HL-60/S4 treated with retinoic acid at 250 ng/mL for 4 days and 3 days (cell line): ENCODE measurements around the gene CNPY4.

Experiments used
- in situ Hi-C: fragments of 300-500 bp; cut with MboI; formaldehyde crosslinking; loops from 2 replicates; pipeline ENCODE4 v1.7.0; 2022; ENCODE audit warnings: low sequenced_read_pairs

The CNPY4 gene

GRCh38 chr7:100166317-100166940, 47.0 kb downstream of the CNPY4 start:
- in situ Hi-C loops: no loop called here

DNA sequence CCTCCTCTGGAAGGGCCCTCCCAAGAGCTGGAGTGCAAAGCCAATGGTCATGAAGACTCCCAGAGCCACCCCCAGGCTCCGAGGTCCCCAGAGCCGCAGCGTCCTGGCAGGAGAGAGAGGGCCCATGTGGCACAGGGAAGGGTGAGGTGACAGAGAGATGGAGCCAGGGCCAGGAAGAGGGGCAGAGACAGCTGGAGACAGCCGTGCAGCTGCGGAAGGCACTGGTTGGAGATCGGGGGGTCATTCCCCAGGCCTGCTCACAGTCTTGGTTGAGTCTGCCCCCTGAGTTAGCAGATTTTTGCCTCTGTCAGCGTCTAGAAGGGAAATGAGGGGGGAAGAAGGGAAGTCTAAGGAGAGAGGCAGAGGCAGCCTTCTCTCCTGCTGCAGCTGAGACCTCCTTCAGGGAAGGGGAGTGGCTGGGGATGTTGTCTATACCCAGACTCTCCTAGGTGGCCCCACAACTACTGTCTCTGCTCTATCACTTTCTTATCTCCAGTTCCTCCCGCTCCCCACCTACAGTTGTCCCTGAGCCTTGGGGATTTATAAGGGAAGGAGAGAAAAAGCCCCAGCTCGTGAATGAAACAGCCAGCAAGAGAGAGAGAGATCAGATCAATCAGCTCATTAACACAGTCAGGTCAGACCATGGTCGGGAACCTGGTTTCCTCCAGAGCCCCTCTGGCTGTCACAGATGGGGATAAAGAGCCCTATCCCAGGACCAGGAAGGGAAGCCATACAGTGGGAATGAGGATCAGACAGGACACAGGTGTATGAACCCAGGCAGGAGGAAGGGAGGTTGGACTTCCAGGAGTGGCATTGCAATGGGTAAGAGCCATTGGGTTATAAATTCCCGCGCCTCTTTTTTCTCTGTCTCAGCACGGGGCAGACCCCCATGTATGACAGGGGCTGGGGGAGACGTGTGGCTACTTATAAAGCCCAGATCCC, 47.8 kb downstream of the CNPY4 start:
- in situ Hi-C loops: no loop called here

DNA sequence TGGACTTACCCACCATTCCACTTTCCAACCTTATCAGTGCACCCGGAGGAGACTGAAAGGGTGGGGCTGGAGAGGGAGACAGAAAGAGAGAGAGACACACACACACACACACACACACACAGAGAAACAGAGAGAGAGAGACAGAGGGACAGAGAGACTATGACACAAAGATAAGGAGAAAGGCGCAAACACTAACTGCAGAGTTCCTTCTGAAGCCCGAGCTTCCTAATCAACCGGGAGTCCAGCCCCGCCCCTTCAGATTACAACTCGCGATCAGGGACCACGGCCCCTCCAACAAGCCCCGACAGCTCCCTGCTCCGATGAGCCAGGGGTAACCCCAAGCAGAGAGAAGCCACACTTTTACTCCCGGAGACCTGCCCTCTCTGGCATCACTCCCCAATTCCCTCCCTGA, 48.5 kb downstream of the CNPY4 start:
- in situ Hi-C loops: no loop called here

GRCh38 chr7:100169147-100169850, 49.9 kb downstream of the CNPY4 start:
- in situ Hi-C loops: no loop called here

- in situ Hi-C loops: no loop called here
Measured at GRCh38 chr7:100170101-100170897, 50.9 kb downstream of the CNPY4 start.

DNA sequence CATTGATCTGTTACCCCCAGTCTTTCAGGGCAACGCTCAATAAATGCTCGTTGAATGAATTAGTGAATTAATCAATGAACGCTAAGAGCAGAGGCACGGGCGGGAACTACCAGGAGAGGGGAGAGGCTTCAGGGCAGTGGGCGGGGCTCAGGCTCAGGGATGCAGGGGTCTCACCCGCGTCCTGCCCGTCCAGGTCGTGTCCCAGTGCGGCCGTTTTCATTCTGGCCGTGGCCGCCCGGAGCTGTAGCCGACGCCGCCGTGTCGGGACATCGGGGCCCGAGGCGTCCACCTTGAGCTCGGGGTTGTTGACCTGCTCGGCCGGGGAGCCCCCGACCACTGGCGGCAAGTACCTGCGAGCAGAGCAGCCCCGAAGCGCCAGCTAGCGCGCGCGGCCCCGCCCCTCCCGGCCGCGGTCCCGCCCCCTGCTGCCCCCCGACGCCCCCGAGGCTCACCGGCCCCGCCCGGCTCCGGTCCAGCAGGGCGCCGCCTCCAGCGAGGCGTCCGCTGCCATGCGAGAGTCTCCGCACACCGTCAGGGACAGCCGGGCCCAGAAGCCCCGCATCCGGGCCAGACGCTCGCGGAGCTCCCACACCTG, 51.8 kb downstream of the CNPY4 start:
- in situ Hi-C loops: no loop called here

DNA sequence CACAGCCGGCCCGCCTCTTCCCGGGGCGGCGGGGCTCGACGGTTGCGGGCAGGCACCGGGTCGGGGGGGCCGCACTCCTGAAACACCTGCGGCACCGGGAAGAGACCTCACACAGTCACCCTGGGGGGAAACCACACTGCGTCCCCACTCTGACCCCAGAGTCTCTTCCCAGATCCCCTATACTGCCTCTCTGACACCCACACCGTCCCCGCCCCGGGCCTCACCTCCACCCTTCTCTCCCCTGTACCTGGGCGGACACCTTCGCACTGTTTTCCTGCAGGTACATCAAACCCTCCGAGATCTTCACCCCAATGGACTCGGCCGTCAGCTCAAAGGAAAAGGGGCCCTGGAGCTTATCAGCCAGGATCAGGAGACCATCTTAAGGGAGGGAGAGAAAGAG, 52.4 kb downstream of the CNPY4 start:
- in situ Hi-C loops: no loop called here

DNA sequence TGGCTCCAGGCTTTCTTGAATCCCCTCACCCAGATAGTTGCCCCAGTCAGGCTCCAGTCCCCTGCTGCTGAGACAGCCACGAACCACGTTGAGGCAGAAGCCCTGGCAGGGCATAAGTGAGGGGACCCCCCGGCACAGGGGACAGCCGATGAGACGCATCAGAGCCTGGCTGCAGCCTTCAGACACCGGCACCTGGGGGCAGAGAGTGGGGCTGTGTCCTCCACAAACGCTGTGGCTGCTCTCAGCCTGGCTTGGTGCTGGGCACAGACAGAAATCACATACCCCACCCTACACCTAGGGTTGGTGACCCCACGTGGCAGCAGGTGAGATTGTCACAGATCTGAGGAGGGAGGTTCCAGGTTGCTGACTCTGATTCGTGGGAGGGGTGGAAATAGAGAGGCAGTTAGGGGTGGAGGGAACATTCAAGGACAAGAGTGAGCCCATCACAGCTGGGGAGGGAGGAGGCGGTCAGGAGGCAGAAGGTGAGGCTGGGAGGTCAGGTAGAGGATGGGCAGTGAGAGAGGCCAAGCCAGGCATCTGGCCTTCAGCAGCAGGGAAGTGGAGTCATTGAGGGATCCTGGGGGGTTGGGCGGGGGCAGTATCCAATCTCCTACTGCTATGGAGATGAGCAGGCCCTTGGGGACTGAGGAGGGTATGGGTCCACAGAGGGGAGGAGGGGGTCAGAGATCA, 54.5 kb downstream of the CNPY4 start:
- in situ Hi-C loops: no loop called here

GRCh38 chr7:100174582-100174981, 55.1 kb downstream of the CNPY4 start:
- in situ Hi-C loops: no loop called here
